ENCODE measurements around the gene MZT2A. TPM values are rescaled to one million over a fixed set of nuclear protein-coding genes. Genes with fewer than 3 reads are reported as not detected.
"Not testable (repeated sequence)": the region's sequence is repeated elsewhere in the genome, so short reads cannot be mapped to it uniquely, and the experiment has no call there.

The MZT2A gene
- polyA plus RNA-seq, 1 of the 3 experiments (the other 2 are of a cell fraction), result 61.9 TPM

GRCh38 chr2:131492418-131493198 is 411 bp upstream of the MZT2A start:
- POLR2A ChIA-PET, result interaction anchor here (0.6 to 0.8 kb wide), 2 partner anchors 45 to 451 kb away, joined by 3 read pairs; no protein-coding TSS in a partner anchor
- H3F3A ChIP-seq (replicated peaks; ENCODE audit: insufficient read depth), result no peaks in the 10 kb centered on the region
- peaks cover 6 to 15% of the 10 kb centered on the region in 2 experiments; a peak in 2 of 4 replicates for H3K4me1 ChIP-seq (ENCODE audit: control insufficient read depth in 1 of 2, insufficient read depth in 2 of 2, low read depth in 1 of 2, low read length in 1 of 2)
- peak overlapping the region; percentile 82 for H3K4me2 ChIP-seq
- peak overlapping the region; percentile 83 to 91 for H3K4me3 ChIP-seq (ENCODE audit: low read depth in 2 of 2, low read length in 1 of 2)
- no peaks in the 10 kb centered on the region for H3K9me3 ChIP-seq
- WGBS (ENCODE audit: low lambda C conversion rate), result under 1% methylated on average over 25 of the region's 79 CpGs
- no peaks in the 10 kb centered on the region for H3K36me3 ChIP-seq (replicated peaks in 1 of 2; ENCODE audit: control insufficient read depth in 1 of 2, insufficient read depth in 2 of 2, low read length in 1 of 2)
- peak; percentile 100 for DNase-seq
- no peaks in the 10 kb centered on the region for H3K9me2 ChIP-seq
- CTCF ChIA-PET, result interaction anchor here (0.6 to 5.1 kb wide), 30 partner anchors 10 to 451 kb away, joined by 3 to 36 read pairs (median 4); partner anchors contain the start of gene CCDC74A
- H4K20me1 ChIP-seq (ENCODE audit: insufficient read depth), result peaks cover 7% of the 10 kb centered on the region; the same call in 1 of the 2 replicates
- no peaks in the 10 kb centered on the region for H3K27me3 ChIP-seq (ENCODE audit: insufficient read depth)
- H3K9ac ChIP-seq, result peak overlapping the region; percentile 93
- H2AFZ ChIP-seq (ENCODE audit: low read depth), result peak overlapping the region; percentile 83
- H3K27ac ChIP-seq (ENCODE audit: low read depth in 2 of 2, low read length in 1 of 2), result peak overlapping the region; percentile 74 to 91
- TF ChIP-seq YY1 (IDR thresholded peaks at IDR 0.05; ENCODE audit: low read depth), result peak; percentile 92
- no peak for TF ChIP-seq ZBTB33 (IDR thresholded peaks at IDR 0.05; ENCODE audit: borderline replicate concordance, low read depth)
- TF ChIP-seq MAX (IDR thresholded peaks at IDR 0.05; ENCODE audit: low read depth), result peak; percentile 74
- TF ChIP-seq SMC3 (IDR thresholded peaks at IDR 0.05; ENCODE audit: low read depth, low read length), result peak; percentile 17; the same call in 1 of the 2 replicates
- TF ChIP-seq USF1 (IDR thresholded peaks at IDR 0.05; ENCODE audit: borderline replicate concordance, low read depth), result no peak
- TF ChIP-seq RAD21 (IDR thresholded peaks at IDR 0.05; ENCODE audit: low read length), result peak; percentile 11; the same call in 1 of the 2 replicates
- peak; percentile 39; the same call in 1 of the 2 replicates for TF ChIP-seq MXI1 (IDR thresholded peaks at IDR 0.05; ENCODE audit: low read depth, low read length)
- peak; percentile 95 for TF ChIP-seq CTCF (IDR thresholded peaks at IDR 0.05)
- peak; percentile 33 for TF ChIP-seq CHD2 (IDR thresholded peaks at IDR 0.05; ENCODE audit: low read length, partially characterized antibody)
- 0 out of 2 replicates have a peak, but pooled peaks have one; percentile 44 for TF ChIP-seq SIN3A (IDR thresholded peaks at IDR 0.05; ENCODE audit: borderline replicate concordance, low read depth, low read length)
- peak; percentile 75 for TF ChIP-seq TAF1 (IDR thresholded peaks at IDR 0.05; ENCODE audit: borderline replicate concordance, low read depth, low read length)
- no peak for TF ChIP-seq PBX3 (IDR thresholded peaks at IDR 0.05)
- TF ChIP-seq ELF1 (IDR thresholded peaks at IDR 0.05), result peak; percentile 60; the same call in 1 of the 2 replicates
- TF ChIP-seq NRF1 (IDR thresholded peaks at IDR 0.05; ENCODE audit: low read depth, low read length), result peak; percentile 64
- no peak for TF ChIP-seq TCF12 (IDR thresholded peaks at IDR 0.05)
- TF ChIP-seq REST (IDR thresholded peaks at IDR 0.05; ENCODE audit: low read depth, low read length), result 0 out of 2 replicates have a peak, but pooled peaks have one; percentile 27
- peaks cover 61% of the 10 kb centered on the region for H3K79me2 ChIP-seq (ENCODE audit: insufficient read depth)

- H4K20me1 ChIP-seq (ENCODE audit: insufficient read depth); H3K36me3 ChIP-seq (replicated peaks in 1 of 2; ENCODE audit: control insufficient read depth in 1 of 2, insufficient read depth in 2 of 2, low read length in 1 of 2); H2AFZ ChIP-seq (ENCODE audit: low read depth); H3K27me3 ChIP-seq (ENCODE audit: insufficient read depth); H3K9me2 ChIP-seq; POLR2A ChIA-PET; H3K9me3 ChIP-seq; DNase-seq; H3F3A ChIP-seq (replicated peaks; ENCODE audit: insufficient read depth): not testable (repeated sequence)
- Histone ChIP-seq H3K4me1 (ENCODE audit: control insufficient read depth in 1 of 2, insufficient read depth in 2 of 2, low read depth in 1 of 2, low read length in 1 of 2) (peaks cover 6 to 15% of the 10 kb centered on the region in 2 experiments; a peak in 2 of 4 replicates), H3K79me2 (ENCODE audit: insufficient read depth) (peaks cover 51% of the 10 kb centered on the region), H3K9ac (peak overlapping the region; percentile 61), H3K4me3 (ENCODE audit: low read depth in 2 of 2, low read length in 1 of 2) (peak overlapping the region; percentile 37 to 49; a peak in 3 of 4 replicates), H3K27ac (ENCODE audit: low read depth in 2 of 2, low read length in 1 of 2) (peak overlapping the region in 1 of 2 experiments; percentile 75; a peak in 2 of 4 replicates), H3K4me2 (peak overlapping the region; percentile 70)
- CTCF ChIA-PET, result interaction anchor here (0.6 to 5.1 kb wide), 14 partner anchors 11 to 348 kb away, joined by 3 to 36 read pairs (median 4); partner anchors contain the start of gene CCDC74A
- WGBS (ENCODE audit: low lambda C conversion rate), result 41% methylated on average over 9 of the region's 22 CpGs
These were observed 744 bp downstream of the MZT2A start for GRCh38 chr2:131491469-131491836.

Data from SK-N-SH (cell line).